HCT116 (cell line): ENCODE measurements around the gene THPO. TPM values are rescaled to one million over a fixed set of nuclear protein-coding genes. Genes with fewer than 3 reads are reported as not detected.

Experiments
- ATAC-seq: fragments of 200-7000 bp; cut with Tn5 transposase; 2 replicates; pipeline ENCODE4 v1.9.1; 2020; ENCODE audit warnings: mild to moderate bottlenecking, moderate library complexity
- BruUV-seq: library from RNA; stranded (reverse); fragments of 400-500 nt; replicated peaks from 2 replicates; lab custom pipeline; 2021; lab: Mats Ljungman, UMichigan
- CTCF ChIA-PET: fragments of 300-600 bp; sonication (Branson Sonifier 250); formaldehyde crosslinking; loops from one replicate; lab custom pipeline; 2021; ENCODE audit warnings: antibody characterized with exemption; lab: Charles Lee
- POLR2A ChIA-PET: fragments of 300-600, 350-600 bp; sonication (Branson Sonifier 250); formaldehyde crosslinking; loops from one replicate; lab custom pipeline; 2021; ENCODE audit warnings: antibody characterized with exemption; lab: Charles Lee
- RAD21 ChIA-PET, 2 experiments: fragments of 300-600 bp; sonication (Branson Sonifier 250); formaldehyde crosslinking; loops; one replicate each; lab custom pipeline; 2023; ENCODE audit warnings: low total read pairs in 2 of 2; ENCODE audit not compliant: uncharacterized antibody in 2 of 2, unreplicated experiment in 2 of 2, low non-redundant PET in 1 of 2; lab: Charles Lee
- DNase-seq: peaks from one replicate; pipeline ENCODE4 v3.0.0-alpha.2; 2010; ENCODE audit warnings: low read depth, low spot score
- H2AFZ ChIP-seq: fragments of 200-600 bp; shearing (Covaris generic), sonication (generic); 2 replicates; pipeline ENCODE4 v1.6.1; 2017; ENCODE audit warnings: low read depth, mixed run types, mixed read lengths, antibody characterized with exemption, low read length; ENCODE audit not compliant: poor library complexity, severe bottlenecking
- H3K27ac ChIP-seq: 2 replicates; pipeline ENCODE4 v1.5.1; 2012; ENCODE audit warnings: low read depth, low read length
- H3K27me3 ChIP-seq: fragments of 200-600 bp; sonication (generic); 2 replicates; pipeline ENCODE4 v1.6.1; 2016; ENCODE audit warnings: mixed run types, low read length, mixed read lengths; ENCODE audit not compliant: insufficient read depth
- H3K36me3 ChIP-seq, 2 experiments: fragments of 200-500 bp in 1 of 2; fragments of 200-600 bp in 1 of 2; sonication (Bioruptor generic) in 1 of 2; sonication (generic) in 1 of 2; 2 replicates each; pipeline versions ENCODE4 v1.5.1 to v1.6.1; 2014 to 2016; ENCODE audit warnings: low read length in 2 of 2, inconsistent platforms in 1 of 2, mixed read lengths in 1 of 2, mixed run types in 1 of 2; ENCODE audit not compliant: insufficient read depth in 2 of 2, control insufficient read depth in 1 of 2
- H3K4me1 ChIP-seq, 2 experiments: fragments of 200-600 bp in 1 of 2; sonication (generic) in 1 of 2; 2 replicates each; pipeline versions ENCODE4 v1.5.1 to v1.6.1; 2012 to 2017; ENCODE audit warnings: low read length in 2 of 2, inconsistent platforms in 1 of 2, mild to moderate bottlenecking in 1 of 2, mixed read lengths in 1 of 2, mixed run types in 1 of 2, moderate library complexity in 1 of 2; ENCODE audit not compliant: insufficient read depth in 2 of 2, control insufficient read depth in 1 of 2
- H3K4me2 ChIP-seq: fragments of 200-600 bp; sonication (generic); 2 replicates; pipeline ENCODE4 v1.6.1; 2017; ENCODE audit warnings: mixed run types, low read length, mixed read lengths
- H3K4me3 ChIP-seq, 2 experiments: fragments of 200-600 bp in 1 of 2; sonication (generic) in 1 of 2; replicated peaks in 1 of 2; 2 replicates each; pipeline ENCODE4 v1.5.1; 2011 to 2016; ENCODE audit warnings: low read length in 2 of 2, control low read depth in 1 of 2, low read depth in 1 of 2, mild to moderate bottlenecking in 1 of 2, mixed read lengths in 1 of 2, mixed run types in 1 of 2
- H3K79me2 ChIP-seq: fragments of 200-600 bp; sonication (generic); 2 replicates; pipeline ENCODE4 v1.6.1; 2017; ENCODE audit warnings: mild to moderate bottlenecking, mixed run types, low read length, moderate library complexity, mixed read lengths; ENCODE audit not compliant: insufficient read depth
- H3K9ac ChIP-seq: fragments of 200-600 bp; sonication (generic); 2 replicates; pipeline ENCODE4 v1.6.1; 2016; ENCODE audit warnings: low read length, mixed read lengths
- H3K9me2 ChIP-seq: fragments of 200-600 bp; sonication (generic), shearing (Covaris generic); 2 replicates; pipeline ENCODE4 v1.6.1; 2017; ENCODE audit warnings: mixed run types, mild to moderate bottlenecking, moderate library complexity; ENCODE audit not compliant: insufficient read depth
- H3K9me3 ChIP-seq, 2 experiments: fragments of 200-500 bp in 1 of 2; fragments of 200-600 bp in 1 of 2; sonication (Bioruptor generic) in 1 of 2; sonication (generic) in 1 of 2; 2 replicates each; pipeline ENCODE4 v1.6.1; 2014 to 2017; ENCODE audit warnings: low read length in 2 of 2, mixed read lengths in 2 of 2, inconsistent platforms in 1 of 2, low read depth in 1 of 2, mild to moderate bottlenecking in 1 of 2, mixed run types in 1 of 2, moderate library complexity in 1 of 2; ENCODE audit not compliant: control insufficient read depth in 1 of 2, insufficient read depth in 1 of 2
- H4K20me1 ChIP-seq: fragments of 200-600 bp; sonication (generic), shearing (Covaris generic); 2 replicates; pipeline ENCODE4 v1.6.1; 2017; ENCODE audit warnings: mixed run types, mild to moderate bottlenecking, moderate library complexity; ENCODE audit not compliant: insufficient read depth
- CBX3 ChIP-seq: IDR thresholded peaks from 2 replicates; pipeline ENCODE4 v1.6.1; 2012; ENCODE audit warnings: low read depth
- CEBPB ChIP-seq: IDR thresholded peaks from 2 replicates; pipeline ENCODE4 v1.6.1; 2012; ENCODE audit warnings: low read depth
- ELF1 ChIP-seq: IDR thresholded peaks from 2 replicates; pipeline ENCODE4 v1.6.1; 2012; ENCODE audit warnings: low read depth, borderline replicate concordance
- EZH2 ChIP-seq: fragments of 200-600 bp; sonication (generic); IDR thresholded peaks from 2 replicates; pipeline ENCODE4 v1.6.1; 2017; ENCODE audit warnings: antibody characterized with exemption, mixed run types
- EZH2phosphoT487 ChIP-seq: fragments of 200-600 bp; IDR thresholded peaks from 2 replicates; pipeline ENCODE4 v1.6.1; 2018; ENCODE audit warnings: antibody characterized with exemption, borderline replicate concordance
- FOSL1 ChIP-seq: IDR thresholded peaks from 2 replicates; pipeline ENCODE4 v1.6.1; 2012; ENCODE audit warnings: low read depth
- MAX ChIP-seq: IDR thresholded peaks from 2 replicates; pipeline ENCODE4 v1.6.1; 2012
- POLR2AphosphoS5 ChIP-seq: IDR thresholded peaks from 2 replicates; pipeline ENCODE4 v1.6.1; 2011; ENCODE audit warnings: mild to moderate bottlenecking, low read depth, low read length, moderate library complexity
- RAD21 ChIP-seq: IDR thresholded peaks from 2 replicates; pipeline ENCODE4 v1.6.1; 2012; ENCODE audit warnings: low read depth, mild to moderate bottlenecking
- SP1 ChIP-seq: IDR thresholded peaks from 2 replicates; pipeline ENCODE4 v1.6.1; 2012; ENCODE audit warnings: low read depth
- SRF ChIP-seq: IDR thresholded peaks from 2 replicates; pipeline ENCODE4 v1.6.1; 2012; ENCODE audit warnings: low read depth
- YY1 ChIP-seq: IDR thresholded peaks from 2 replicates; pipeline ENCODE4 v1.6.1; 2011; ENCODE audit warnings: low read length, low read depth, moderate library complexity, mild to moderate bottlenecking; ENCODE audit not compliant: insufficient replicate concordance; ENCODE audit errors: extremely low read depth
- ZNF274 ChIP-seq: fragments of 200-500 bp; sonication (Bioruptor generic); IDR thresholded peaks from 2 replicates; pipeline ENCODE4 v1.6.1; 2014; ENCODE audit warnings: mild to moderate bottlenecking, low read depth, low read length, inconsistent platforms
- intact Hi-C: fragments of 100-400 bp; cut with micrococcal nuclease; formaldehyde crosslinking; loops from 2 replicates; pipeline ENCODE4 v1.10.0; 2022
- total RNA-seq: library from RNA; stranded (reverse); gene quantifications from one replicate; pipeline ENCODE4 v1.2.1, GENCODE V29; 2021; ENCODE audit not compliant: unreplicated experiment
- TF ChIP-seq, protein P1 (sequence below): IDR thresholded peaks from 2 replicates; pipeline ENCODE4 v1.6.1; 2012
- TF ChIP-seq, protein P2 (sequence below): IDR thresholded peaks from 2 replicates; pipeline ENCODE4 v1.6.1; 2011; ENCODE audit warnings: mild to moderate bottlenecking, low read length, moderate library complexity; ENCODE audit not compliant: insufficient replicate concordance; ENCODE audit errors: extremely low read depth

Gene THPO
- total RNA-seq, 1 experiment from 2014 or later: not detected

GRCh38 chr3:184328516-184328915, 49.5 kb downstream of the THPO start:
- CTCF ChIA-PET: no interaction called here
- ATAC-seq (no peak), DNase-seq (no peak)
- H3K4me1 ChIP-seq: peaks cover 0 to 33% of the 10 kb centered on the region in 2 experiments; a peak in 2 of 4 replicates
- intact Hi-C loops: no loop called here
- POLR2A ChIA-PET: interaction anchor here (1.1 kb wide), 1 partner anchor 9 kb away, joined by 3 read pairs; no protein-coding TSS in a partner anchor
- H3K79me2 ChIP-seq: peaks cover 98% of the 10 kb centered on the region
- no peaks in the 10 kb centered on the region for H3K9me2 ChIP-seq
- TF ChIP-seq EZH2phosphoT487 (no peak), SRF (no peak)
- H3K9me3 ChIP-seq: no peaks in the 10 kb centered on the region
- RAD21 ChIA-PET: no interaction called here
- no TSS peak for BruUV-seq
- no peak overlapping the region for H3K4me2 ChIP-seq
- no peak overlapping the region for H3K9ac ChIP-seq
- peaks cover 84 to 97% of the 10 kb centered on the region in 2 experiments for H3K36me3 ChIP-seq
- H3K27ac ChIP-seq: no peak overlapping the region
- H3K4me3 ChIP-seq: no peak overlapping the region
- H3K27me3 ChIP-seq: no peaks in the 10 kb centered on the region
- peaks cover 19% of the 10 kb centered on the region; the same call in 1 of the 2 replicates for H4K20me1 ChIP-seq
- H2AFZ ChIP-seq: no peak overlapping the region

DNA sequence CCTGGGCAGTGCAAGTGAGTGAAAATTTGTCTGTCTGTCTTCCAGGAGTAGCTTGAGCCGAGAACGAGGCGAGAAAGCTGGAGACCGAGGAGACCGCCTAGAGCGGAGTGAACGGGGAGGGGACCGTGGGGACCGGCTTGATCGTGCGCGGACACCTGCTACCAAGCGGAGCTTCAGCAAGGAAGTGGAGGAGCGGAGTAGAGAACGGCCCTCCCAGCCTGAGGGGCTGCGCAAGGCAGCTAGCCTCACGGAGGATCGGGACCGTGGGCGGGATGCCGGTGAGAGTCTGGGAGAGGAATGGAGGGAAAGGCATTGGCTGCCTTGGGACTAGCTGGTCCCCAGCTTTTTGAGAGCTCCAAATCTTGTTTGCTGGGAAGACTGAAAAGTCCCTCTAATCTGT, 50.8 kb downstream of the THPO start:
- no peak for ATAC-seq
- no peak overlapping the region for H3K27ac ChIP-seq
- H3K9ac ChIP-seq: no peak overlapping the region
- peaks cover 12% of the 10 kb centered on the region; the same call in 1 of the 2 replicates for H4K20me1 ChIP-seq
- no peak for DNase-seq
- intact Hi-C loops: no loop called here
- POLR2A ChIA-PET: no interaction called here
- H3K36me3 ChIP-seq: peaks cover 85 to 97% of the 10 kb centered on the region in 2 experiments
- H3K79me2 ChIP-seq: peaks cover 98% of the 10 kb centered on the region
- H3K27me3 ChIP-seq: no peaks in the 10 kb centered on the region
- no peak overlapping the region for H3K4me2 ChIP-seq
- TF ChIP-seq MAX: no peak
- no peak for TF ChIP-seq SP1
- TF ChIP-seq CEBPB: no peak
- TF ChIP-seq, protein P1, sequence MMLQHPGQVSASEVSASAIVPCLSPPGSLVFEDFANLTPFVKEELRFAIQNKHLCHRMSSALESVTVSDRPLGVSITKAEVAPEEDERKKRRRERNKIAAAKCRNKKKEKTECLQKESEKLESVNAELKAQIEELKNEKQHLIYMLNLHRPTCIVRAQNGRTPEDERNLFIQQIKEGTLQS: no peak
- TF ChIP-seq FOSL1: no peak
- TF ChIP-seq RAD21: no peak
- no peak for TF ChIP-seq EZH2
- TF ChIP-seq YY1: no peak
- TF ChIP-seq ELF1: no peak
- TF ChIP-seq, protein P2, sequence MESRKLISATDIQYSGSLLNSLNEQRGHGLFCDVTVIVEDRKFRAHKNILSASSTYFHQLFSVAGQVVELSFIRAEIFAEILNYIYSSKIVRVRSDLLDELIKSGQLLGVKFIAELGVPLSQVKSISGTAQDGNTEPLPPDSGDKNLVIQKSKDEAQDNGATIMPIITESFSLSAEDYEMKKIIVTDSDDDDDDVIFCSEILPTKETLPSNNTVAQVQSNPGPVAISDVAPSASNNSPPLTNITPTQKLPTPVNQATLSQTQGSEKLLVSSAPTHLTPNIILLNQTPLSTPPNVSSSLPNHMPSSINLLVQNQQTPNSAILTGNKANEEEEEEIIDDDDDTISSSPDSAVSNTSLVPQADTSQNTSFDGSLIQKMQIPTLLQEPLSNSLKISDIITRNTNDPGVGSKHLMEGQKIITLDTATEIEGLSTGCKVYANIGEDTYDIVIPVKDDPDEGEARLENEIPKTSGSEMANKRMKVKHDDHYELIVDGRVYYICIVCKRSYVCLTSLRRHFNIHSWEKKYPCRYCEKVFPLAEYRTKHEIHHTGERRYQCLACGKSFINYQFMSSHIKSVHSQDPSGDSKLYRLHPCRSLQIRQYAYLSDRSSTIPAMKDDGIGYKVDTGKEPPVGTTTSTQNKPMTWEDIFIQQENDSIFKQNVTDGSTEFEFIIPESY: no peak
- no peak for TF ChIP-seq CBX3
- TF ChIP-seq ZNF274: no peak
- TF ChIP-seq POLR2AphosphoS5: no peak
- TF ChIP-seq, all 23 proteins: peak for 0
- Histone ChIP-seq H3K4me1 (peaks cover 0 to 20% of the 10 kb centered on the region in 2 experiments; a peak in 2 of 4 replicates), H2AFZ (no peak overlapping the region), H3K9me2 (no peaks in the 10 kb centered on the region), H3K4me3 (no peak overlapping the region), H3K9me3 (no peaks in the 10 kb centered on the region)
- ChIA-PET CTCF (no interaction called here), RAD21 (no interaction called here)
- TSS peak; percentile 3 for BruUV-seq
